ENCODE data around the gene ANAPC1.
"Not testable (repeated sequence)": the region's sequence is repeated elsewhere in the genome, so short reads cannot be mapped to it uniquely, and the experiment has no call there.

The ANAPC1 gene, protein sequence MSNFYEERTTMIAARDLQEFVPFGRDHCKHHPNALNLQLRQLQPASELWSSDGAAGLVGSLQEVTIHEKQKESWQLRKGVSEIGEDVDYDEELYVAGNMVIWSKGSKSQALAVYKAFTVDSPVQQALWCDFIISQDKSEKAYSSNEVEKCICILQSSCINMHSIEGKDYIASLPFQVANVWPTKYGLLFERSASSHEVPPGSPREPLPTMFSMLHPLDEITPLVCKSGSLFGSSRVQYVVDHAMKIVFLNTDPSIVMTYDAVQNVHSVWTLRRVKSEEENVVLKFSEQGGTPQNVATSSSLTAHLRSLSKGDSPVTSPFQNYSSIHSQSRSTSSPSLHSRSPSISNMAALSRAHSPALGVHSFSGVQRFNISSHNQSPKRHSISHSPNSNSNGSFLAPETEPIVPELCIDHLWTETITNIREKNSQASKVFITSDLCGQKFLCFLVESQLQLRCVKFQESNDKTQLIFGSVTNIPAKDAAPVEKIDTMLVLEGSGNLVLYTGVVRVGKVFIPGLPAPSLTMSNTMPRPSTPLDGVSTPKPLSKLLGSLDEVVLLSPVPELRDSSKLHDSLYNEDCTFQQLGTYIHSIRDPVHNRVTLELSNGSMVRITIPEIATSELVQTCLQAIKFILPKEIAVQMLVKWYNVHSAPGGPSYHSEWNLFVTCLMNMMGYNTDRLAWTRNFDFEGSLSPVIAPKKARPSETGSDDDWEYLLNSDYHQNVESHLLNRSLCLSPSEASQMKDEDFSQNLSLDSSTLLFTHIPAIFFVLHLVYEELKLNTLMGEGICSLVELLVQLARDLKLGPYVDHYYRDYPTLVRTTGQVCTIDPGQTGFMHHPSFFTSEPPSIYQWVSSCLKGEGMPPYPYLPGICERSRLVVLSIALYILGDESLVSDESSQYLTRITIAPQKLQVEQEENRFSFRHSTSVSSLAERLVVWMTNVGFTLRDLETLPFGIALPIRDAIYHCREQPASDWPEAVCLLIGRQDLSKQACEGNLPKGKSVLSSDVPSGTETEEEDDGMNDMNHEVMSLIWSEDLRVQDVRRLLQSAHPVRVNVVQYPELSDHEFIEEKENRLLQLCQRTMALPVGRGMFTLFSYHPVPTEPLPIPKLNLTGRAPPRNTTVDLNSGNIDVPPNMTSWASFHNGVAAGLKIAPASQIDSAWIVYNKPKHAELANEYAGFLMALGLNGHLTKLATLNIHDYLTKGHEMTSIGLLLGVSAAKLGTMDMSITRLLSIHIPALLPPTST (N-terminal part only)

DNA sequence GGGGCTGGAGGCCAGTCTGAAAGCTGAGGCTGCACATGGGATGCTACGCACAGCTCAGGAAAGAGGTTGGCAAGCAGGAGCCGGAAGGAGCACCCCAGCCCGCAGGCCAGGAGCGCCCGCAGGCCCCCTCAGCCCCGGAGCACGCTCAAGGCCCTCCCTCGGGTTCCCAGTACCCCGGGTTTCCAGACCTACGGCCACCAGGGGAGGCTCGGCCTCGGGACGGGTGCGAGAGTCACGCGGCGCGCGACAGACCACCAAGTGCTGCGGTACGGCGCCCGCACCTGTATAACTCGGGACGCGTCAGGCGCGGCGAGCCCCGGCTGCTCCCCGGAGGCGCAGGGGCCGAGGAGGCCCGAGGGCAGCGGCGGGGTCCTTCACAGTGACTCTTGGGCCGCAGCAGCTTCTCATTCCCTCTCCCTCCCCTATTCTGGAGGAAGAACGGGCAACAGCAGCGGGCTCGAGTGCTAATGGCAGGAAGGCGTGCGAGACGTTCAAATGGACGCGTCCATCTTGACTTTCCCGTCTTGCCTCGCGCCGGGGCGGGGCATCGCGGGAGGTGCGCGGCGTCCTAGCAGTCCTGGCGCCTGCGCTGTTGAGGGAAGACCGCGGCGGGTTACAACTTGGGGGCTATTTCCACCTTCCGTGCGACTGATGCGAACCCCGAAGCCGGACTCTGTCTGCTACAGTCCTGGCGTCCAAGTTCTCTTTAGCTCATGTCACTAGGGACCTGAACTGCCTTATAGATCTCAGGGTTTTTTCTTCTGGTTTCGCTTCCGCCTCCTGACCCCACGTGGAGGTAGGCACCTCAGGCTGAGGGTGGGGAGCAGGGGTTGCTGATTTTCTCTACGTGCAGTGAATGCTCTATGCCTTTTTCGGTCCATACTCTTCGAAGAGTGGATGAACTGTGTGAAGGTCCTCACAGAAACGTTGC lies at the start of gene ANAPC1:
ANAPC1 (minus strand) TSS at position 533 of the 931 bp plus-strand sequence. CDS start 3,368 bp downstream, outside the sequence.
- in situ Hi-C loops (cut with HindIII; ENCODE audit: low sequenced_read_pairs) = no loop called here

DNA sequence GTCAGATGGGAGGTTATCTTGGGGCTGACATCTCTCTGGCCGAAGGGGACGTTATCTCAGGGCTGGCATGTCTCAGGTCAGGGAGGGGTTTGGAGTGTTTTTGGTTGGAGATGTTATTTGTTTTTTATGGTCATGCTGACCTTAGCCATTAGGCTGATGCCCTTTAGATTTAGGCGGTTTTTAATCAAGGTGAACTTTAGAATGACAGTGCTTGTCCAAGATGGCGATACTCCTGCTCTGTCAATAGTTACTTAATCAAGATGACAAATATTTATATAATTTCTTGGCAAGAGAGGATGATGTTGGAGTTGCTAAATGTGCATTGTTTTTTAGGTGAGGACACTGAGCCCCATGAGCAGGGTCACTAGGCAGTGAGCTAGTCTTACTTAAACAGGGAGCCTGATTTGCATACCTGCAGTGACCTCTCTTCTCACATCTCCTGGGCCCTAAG lies 48.9 kb upstream of the ANAPC1 start:
- in situ Hi-C loops (cut with HindIII; ENCODE audit: low sequenced_read_pairs) = no loop called here

DNA sequence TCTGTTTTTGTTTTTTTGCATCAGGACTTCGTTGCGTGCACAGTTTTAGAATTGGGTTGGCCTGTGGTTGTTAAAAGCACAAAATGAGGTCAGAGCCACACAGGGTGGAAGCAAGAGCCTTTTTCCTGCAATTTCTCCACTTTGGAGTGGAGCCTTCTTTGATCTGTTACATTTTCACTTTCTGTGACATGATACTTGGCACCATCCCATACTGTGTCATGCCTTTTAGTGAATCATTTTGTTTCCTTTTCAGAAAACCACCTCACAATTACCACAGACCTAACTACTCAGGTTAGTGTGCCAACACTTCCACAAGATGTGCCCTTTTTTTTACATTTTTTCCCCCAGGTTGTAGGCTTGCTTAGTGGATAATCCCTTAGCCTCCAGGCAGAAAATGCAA lies 46.9 kb upstream of the ANAPC1 start:
- in situ Hi-C loops (cut with HindIII; ENCODE audit: low sequenced_read_pairs) = no loop called here

DNA sequence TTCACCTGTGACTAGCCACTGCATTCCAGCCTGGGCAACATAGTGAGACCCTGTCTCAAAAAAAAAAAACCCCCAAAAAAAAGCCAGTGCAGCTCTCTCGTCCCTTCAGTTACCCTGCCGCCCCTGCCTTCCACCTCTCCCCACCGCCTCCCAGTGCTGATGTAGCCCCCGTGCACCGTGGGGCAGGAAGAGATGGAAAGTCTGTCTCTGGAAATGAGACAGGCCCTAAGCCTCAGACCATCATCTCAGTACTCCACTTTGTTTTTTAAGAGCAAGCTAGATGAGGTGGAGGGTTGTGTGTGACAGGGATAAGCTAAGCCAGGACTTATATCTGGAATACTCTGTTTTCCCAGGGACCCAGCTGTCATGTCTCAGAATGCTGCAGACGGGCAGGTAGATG lies 46.4 kb upstream of the ANAPC1 start:
- in situ Hi-C loops (cut with HindIII; ENCODE audit: low sequenced_read_pairs) = no loop called here

DNA sequence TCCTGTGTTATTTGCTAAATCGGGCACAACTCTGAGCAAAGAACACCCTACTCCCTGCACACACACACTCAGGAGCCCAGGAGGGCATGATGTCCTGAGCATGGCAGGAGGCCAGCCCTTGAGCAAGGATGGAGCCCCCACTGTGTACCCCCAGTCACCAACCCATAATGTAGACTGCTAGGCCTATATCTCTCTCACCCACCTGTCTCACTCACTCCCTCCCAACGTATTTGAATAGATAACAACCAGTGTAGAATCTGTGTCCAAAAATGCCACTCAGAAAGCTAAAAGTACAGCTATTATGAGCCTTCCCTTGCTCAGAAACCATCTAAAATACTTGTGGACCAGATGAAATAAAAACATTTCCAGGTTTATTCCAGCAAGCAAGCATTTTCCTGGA lies 43.7 kb upstream of the ANAPC1 start:
- in situ Hi-C loops (cut with HindIII; ENCODE audit: low sequenced_read_pairs) = no loop called here

DNA sequence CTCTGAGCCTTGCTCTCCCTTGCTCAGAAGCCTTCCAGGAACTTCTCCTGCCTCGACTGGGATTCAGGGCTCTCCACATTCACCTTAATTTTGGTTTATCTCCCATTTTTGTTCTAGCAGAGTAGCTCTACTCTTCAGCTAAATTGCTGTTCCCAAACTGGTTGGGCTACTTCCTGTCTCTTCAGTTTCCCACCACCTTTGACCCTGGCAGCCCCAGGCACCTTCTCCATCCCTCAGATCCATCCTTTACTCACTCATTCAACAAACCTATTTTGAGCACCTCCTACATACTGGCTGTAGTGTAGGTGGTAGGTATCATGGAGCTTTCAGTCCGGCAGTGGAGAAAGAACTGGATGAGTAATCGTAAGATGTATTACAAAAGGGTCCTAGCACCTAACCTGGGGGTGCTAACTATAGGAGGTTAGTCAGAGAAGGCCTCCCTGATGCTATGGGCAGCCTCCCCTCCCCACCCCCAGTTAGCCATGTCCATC lies 40.7 kb upstream of the ANAPC1 start:
- in situ Hi-C loops (cut with HindIII; ENCODE audit: low sequenced_read_pairs) = no loop called here

DNA sequence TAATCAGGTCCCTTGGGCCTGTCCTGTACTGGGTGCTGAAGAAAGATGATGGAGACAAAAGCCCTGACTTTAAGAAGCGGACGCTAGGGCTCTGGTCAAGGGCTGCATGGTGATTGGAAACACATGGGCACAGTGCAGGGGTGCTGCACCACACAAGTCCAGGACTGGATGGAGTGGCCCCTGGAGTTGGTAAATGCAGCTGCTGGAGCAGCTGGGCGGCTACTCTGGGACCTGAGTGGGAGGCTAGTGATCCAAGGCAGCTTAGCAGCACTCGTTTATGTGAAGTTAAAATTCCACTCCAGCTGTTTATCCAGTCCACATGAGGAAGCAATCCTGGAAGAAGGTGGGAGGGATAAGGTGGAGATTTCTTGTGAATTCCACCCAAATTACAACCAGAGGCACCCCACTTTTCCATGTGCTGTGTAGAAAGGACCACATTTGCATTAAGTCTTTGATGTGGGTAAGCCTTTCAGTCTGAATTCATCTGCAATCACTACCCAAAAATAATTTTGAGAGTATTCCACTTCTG lies 39.3 kb upstream of the ANAPC1 start:
- in situ Hi-C loops (cut with HindIII; ENCODE audit: low sequenced_read_pairs) = no loop called here

DNA sequence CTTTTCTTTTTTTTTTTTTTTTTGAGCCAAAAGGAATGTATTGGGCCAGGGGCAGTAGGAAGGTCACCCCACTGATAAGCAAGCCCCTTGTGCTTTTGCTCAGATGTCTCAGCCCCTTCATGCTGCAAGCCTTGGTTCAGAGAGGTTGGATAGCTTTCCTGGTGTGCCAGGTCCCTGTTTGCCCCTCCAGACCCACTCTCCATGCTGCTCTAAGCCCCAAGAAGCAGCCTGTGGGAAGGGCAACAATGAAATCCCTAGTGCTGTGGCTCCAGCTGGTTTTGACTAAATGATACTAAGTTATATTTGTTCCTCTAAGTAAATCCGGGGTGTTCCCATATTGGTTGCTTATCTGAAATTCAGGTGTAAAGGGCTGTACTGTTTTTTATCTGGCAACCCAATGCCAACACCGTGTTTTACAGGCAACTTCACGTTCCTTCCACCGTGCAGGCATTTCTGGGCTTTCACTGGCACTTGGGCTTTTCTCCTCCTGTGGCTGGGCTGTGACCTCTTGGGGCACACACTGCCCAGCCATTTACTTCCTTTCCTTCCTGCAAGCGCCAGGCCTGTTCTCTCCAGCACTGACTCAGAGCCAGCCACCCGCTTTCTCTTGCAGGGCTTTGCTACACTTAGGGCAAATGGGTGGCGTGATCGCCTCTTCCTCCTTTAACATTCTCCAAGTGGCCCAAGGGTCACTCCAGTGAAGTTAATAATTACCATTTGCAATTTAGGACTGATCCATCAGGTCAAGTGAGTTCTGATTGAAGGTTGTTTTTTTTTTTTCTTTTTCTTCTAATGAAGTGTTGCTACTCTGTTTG lies 36.0 kb upstream of the ANAPC1 start:
- in situ Hi-C loops (cut with HindIII; ENCODE audit: low sequenced_read_pairs) = no loop called here

DNA sequence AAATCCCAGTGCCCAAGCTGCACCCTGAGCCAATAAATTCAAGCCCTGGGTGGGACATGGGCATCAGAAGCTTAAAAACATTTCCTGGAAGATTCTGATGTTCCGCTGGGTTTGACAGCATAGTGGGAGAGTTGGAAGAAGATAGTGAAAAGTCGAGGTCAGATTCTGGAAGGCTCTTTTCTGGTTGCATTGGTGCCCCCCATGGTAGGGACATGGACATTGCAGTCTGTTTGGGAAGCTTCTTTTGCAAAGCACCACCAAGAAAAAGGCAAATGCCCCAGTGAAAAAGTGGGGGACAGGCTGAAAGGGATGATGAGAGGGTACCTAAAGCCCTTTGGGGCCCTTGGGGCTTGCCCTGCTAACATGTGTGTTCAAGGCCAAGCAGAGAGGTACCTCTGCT lies 35.4 kb upstream of the ANAPC1 start:
- in situ Hi-C loops (cut with HindIII; ENCODE audit: low sequenced_read_pairs) = no loop called here

DNA sequence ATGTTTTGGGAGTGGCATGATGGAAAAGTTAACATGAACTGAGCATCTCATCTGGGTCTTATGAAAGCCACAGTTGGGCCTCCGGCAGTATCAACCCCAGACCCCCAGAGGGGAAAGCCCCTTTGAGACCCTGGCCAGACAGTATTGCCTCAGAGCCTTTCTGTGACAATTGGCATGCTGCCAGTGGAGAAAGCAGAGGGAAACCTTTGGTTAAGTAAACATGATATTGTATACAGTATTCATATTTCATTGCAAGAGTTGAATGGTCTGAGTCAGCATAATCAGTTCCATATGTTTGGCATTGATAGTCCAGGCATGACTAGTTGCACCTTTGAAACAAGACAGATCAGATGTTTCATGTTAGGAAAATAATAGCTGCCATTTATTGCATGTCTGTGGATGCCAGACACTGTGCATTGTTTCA lies 34.4 kb upstream of the ANAPC1 start:
- in situ Hi-C loops (cut with HindIII; ENCODE audit: low sequenced_read_pairs) = no loop called here

DNA sequence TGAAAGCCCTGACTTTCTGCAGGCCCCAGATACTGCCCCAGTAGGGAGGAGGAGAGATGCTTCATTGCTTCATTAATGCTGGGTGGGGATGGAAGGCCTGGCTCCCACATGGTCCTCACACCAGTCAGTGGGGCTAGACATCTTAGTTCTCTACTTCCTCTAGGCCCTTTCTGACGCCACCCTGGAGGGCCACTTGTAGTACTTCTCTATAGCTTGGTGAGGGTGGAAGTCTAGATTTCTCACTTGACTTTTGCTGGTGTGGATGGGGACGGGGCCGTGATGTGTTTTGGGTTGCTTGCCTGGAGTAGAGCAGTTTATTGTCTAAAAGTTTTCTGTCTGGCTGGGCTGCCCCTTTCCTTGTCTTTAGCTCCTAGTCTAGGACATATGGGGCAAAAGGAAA lies 33.1 kb upstream of the ANAPC1 start:
- in situ Hi-C loops (cut with HindIII; ENCODE audit: low sequenced_read_pairs) = no loop called here

DNA sequence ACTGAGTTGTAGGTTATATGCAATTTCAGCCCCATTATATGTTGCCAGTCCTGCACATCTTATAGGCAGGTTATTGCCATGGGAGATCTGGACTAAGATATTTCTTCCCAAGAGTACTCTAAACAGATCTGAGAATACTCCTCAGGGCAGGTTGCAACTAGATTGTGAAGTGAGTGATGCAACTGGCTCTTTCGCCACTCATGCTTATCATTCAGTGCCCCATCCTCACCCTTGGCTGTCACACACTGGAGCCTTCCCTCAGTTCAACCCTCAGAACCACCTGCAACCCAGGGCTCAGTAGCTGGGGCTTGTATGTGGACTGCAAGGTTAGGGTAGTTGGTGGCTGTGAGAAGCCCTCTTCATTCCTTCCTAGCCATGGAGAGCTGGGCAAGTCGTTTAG lies 28.6 kb upstream of the ANAPC1 start:
- in situ Hi-C loops (cut with HindIII; ENCODE audit: low sequenced_read_pairs) = no loop called here

DNA sequence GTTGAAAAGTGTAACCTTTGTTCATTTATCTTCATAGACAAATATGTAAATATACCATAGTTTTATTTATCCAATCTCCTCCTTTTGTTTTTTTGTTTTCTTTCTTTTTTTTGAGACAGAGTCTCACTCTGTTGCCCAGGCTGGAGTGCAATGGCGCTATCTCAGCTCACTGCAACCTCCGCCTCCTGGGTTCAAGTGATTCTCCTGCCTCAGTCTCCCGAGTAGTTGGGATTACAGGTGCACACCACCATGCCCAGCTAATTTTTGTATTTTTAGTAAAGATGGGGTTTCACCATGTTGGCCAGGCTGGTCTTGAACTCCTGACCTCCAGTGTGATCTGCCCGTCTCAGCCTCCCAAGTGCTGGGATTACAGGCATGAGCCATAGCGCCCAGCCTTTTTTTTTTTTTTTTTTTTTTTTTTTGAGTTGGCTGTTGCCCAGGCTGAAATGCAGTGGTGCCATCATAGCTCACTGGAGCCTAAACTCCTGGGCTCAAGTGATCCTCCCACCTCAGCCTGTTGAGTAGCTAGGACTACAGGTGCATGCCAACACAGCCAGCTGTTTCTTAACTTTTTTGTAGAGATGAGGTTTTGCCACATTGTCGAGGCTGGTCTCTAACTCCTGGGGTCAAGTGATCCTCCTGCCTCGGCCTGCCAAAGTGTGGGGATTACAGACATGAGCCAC lies 27.4 kb upstream of the ANAPC1 start:
- in situ Hi-C loops (cut with HindIII; ENCODE audit: low sequenced_read_pairs) = not testable (repeated sequence)

DNA sequence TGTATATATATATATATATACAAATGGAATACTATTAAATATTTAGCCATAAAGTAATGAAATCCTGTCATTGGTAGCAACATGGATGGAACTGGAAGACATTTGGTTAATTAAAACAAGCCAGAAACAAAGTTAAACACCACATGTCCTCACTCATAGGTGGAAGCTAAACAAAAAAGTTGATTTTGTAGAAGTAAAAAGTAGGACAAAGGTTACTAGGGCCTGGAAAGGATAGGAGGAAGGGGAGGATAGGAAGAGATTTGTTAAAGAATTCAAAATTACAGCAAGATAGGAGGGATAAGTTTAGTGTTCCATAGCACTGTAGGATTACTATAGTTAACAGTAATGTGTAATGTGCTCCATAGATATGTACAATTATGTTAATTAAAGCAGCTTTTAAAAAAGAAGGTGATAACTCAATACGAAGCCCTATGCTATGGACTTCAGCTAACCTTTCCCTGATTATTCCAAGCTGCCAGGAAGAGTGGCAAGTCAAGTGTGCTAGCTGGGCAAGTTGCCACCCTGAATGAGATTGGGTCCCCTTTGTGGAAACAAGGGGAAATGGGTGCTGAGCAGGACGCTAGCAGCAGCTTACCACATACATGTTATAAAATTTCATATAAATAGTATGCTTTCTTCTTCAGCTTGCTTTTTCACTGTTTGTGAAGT lies 26.8 kb upstream of the ANAPC1 start:
- in situ Hi-C loops (cut with HindIII; ENCODE audit: low sequenced_read_pairs) = no loop called here

DNA sequence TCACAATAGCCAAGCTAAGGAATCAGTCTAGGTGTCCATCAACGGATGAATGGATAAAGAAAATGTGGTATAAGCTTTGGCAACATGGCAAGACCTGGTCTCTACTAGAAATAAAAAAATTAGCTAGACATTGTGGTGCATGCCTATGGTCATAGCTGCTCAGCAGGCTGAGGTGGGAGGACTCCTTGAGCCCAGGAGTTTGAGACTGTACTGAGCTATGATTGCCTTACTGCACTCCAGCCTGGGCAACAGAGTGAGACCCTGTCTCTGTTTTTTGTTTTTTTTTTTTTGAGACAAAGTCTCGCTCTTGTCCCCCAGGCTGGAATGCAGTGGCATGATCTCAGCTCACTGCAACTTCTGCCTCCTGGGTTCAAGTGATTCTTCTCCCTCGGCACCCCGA lies 26.0 kb upstream of the ANAPC1 start:
- in situ Hi-C loops (cut with HindIII; ENCODE audit: low sequenced_read_pairs) = not testable (repeated sequence)

DNA sequence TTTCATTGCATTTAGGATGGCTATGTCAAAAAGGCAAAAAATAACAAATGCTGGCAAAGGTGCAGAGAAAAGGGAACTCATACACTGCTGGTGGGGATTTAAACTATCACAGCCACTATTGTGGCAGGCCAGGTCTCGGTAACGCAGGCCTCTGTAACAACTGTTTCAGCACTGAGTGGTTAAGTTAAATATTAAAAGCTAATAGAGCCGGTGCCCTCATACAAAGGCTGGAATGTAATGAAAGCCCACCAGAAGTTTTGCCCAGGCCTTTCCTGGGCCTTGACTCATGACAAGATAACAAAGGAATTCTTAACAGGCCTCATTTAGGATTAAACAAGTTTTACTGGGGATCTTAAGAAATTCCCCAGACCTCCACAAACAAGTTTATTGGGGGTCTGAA lies 25.1 kb upstream of the ANAPC1 start:
- in situ Hi-C loops (cut with HindIII; ENCODE audit: low sequenced_read_pairs) = no loop called here

DNA sequence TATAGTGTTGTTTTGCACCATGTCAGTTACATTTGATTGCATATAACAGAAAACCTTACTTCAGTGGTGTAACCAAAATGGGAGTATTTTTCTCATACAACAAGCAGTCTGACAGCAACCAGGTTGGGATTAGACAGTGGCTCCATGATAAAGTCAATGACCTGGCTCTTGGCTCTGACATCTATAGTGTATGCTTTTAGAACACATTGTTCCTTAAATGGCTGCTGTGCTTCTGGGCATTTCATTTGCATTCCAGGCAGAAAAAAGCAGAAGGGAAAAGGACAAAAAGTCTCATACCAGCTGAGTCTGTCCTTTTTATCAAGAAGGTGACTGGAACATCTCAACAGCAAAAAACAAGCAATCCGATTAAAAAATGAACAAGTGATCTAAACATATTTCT lies 24.6 kb upstream of the ANAPC1 start:
- in situ Hi-C loops (cut with HindIII; ENCODE audit: low sequenced_read_pairs) = no loop called here
